GM23248 (cell line): ENCODE data around the gene METTL8.

Experiments
- EZH2 ChIP-seq: fragments of 200-600 bp; sonication (generic); IDR thresholded peaks from 2 replicates; pipeline ENCODE4 v1.6.1; 2018; ENCODE audit warnings: antibody characterized with exemption, mild to moderate bottlenecking; ENCODE audit not compliant: insufficient read depth, poor library complexity, severe bottlenecking
- EZH2phosphoT487 ChIP-seq: fragments of 200-600 bp; sonication (generic); IDR thresholded peaks from 2 replicates; pipeline ENCODE4 v1.6.1; 2018; ENCODE audit warnings: antibody characterized with exemption, moderate library complexity, mild to moderate bottlenecking, low read depth; ENCODE audit not compliant: insufficient read depth

DNA sequence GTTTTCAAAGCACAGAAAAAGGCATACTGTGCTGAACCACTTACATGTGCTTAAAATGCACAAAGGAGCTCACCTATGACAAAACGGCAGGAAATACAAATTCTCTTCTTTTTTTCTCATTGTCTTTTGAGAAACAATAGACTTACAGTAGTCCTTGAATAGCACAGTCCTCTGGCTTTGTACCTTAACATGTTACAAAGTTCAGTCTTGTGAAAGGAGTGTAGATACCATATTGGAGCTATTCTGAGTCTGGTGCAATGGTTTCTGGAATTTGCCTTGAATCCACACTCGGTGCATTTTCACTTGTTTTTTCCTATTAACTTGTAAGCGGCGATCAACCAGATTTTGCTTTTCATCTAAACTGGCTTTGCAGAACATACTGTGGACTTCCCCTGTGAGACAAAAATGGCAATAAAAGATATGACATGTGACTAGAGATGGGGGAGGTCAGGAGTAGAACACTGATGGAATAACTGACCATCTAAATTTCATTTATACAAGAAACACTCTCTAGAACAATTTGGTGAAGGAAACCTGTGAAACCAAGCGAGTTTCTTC is 109.7 kb downstream of the METTL8 start:
- no peak for TF ChIP-seq EZH2phosphoT487
- no peak for TF ChIP-seq EZH2
